ENCODE measurements around the gene MEF2D.
A peak's percentile ranks its signal among the peaks of the same experiment; 100 is the strongest.

The MEF2D gene

GRCh38 chr1:156500543-156500792 is at the start of gene MEF2D:
TSS of gene MEF2D (minus strand) at chr1:156500775. CDS start at chr1:156483292, 17,483 bp downstream.
- no peak for DNase-seq
- TF ChIP-seq POLR2A (IDR thresholded peaks at IDR 0.05; ENCODE audit: low read length) (peak; percentile 59), GATA1 (IDR thresholded peaks at IDR 0.05; ENCODE audit: low read depth, low read length) (no peak)

- TF ChIP-seq GATA1 (IDR thresholded peaks at IDR 0.05; ENCODE audit: low read depth, low read length) (no peak), POLR2A (IDR thresholded peaks at IDR 0.05; ENCODE audit: low read length) (no peak)
- no peak for DNase-seq
Observed at GRCh38 chr1:156550346-156550745, 49.8 kb upstream of the MEF2D start.

- TF ChIP-seq POLR2A (IDR thresholded peaks at IDR 0.05; ENCODE audit: low read length) (no peak), GATA1 (IDR thresholded peaks at IDR 0.05; ENCODE audit: low read depth, low read length) (no peak)
- no peak for DNase-seq
Observed at GRCh38 chr1:156549831-156550230, 49.3 kb upstream of the MEF2D start.

- TF ChIP-seq GATA1 (IDR thresholded peaks at IDR 0.05; ENCODE audit: low read depth, low read length), result no peak
- no peak for TF ChIP-seq POLR2A (IDR thresholded peaks at IDR 0.05; ENCODE audit: low read length)
- no peak for DNase-seq
Observed at GRCh38 chr1:156549390-156549789, 48.8 kb upstream of the MEF2D start.

GRCh38 chr1:156547982-156548381 is 47.4 kb upstream of the MEF2D start:
- DNase-seq, result no peak
- no peak for TF ChIP-seq POLR2A (IDR thresholded peaks at IDR 0.05; ENCODE audit: low read length)
- no peak for TF ChIP-seq GATA1 (IDR thresholded peaks at IDR 0.05; ENCODE audit: low read depth, low read length)

- TF ChIP-seq GATA1 (IDR thresholded peaks at IDR 0.05; ENCODE audit: low read depth, low read length) (no peak), POLR2A (IDR thresholded peaks at IDR 0.05; ENCODE audit: low read length) (no peak)
- no peak for DNase-seq
Observed at GRCh38 chr1:156547434-156547833, 46.9 kb upstream of the MEF2D start.

GRCh38 chr1:156546267-156546666 is 45.7 kb upstream of the MEF2D start:
- TF ChIP-seq GATA1 (IDR thresholded peaks at IDR 0.05; ENCODE audit: low read depth, low read length), result no peak
- no peak for TF ChIP-seq POLR2A (IDR thresholded peaks at IDR 0.05; ENCODE audit: low read length)
- no peak for DNase-seq

- TF ChIP-seq GATA1 (IDR thresholded peaks at IDR 0.05; ENCODE audit: low read depth, low read length) (no peak), POLR2A (IDR thresholded peaks at IDR 0.05; ENCODE audit: low read length) (no peak)
- DNase-seq, result no peak
Observed at GRCh38 chr1:156544592-156545102, 44.1 kb upstream of the MEF2D start.

GRCh38 chr1:156543066-156543465 is 42.5 kb upstream of the MEF2D start:
- DNase-seq, result no peak
- no peak for TF ChIP-seq GATA1 (IDR thresholded peaks at IDR 0.05; ENCODE audit: low read depth, low read length)
- no peak for TF ChIP-seq POLR2A (IDR thresholded peaks at IDR 0.05; ENCODE audit: low read length)

GRCh38 chr1:156540955-156541354 is 40.4 kb upstream of the MEF2D start:
- no peak for DNase-seq
- no peak for TF ChIP-seq GATA1 (IDR thresholded peaks at IDR 0.05; ENCODE audit: low read depth, low read length)
- TF ChIP-seq POLR2A (IDR thresholded peaks at IDR 0.05; ENCODE audit: low read length), result no peak

- DNase-seq, result no peak
- TF ChIP-seq GATA1 (IDR thresholded peaks at IDR 0.05; ENCODE audit: low read depth, low read length) (no peak), POLR2A (IDR thresholded peaks at IDR 0.05; ENCODE audit: low read length) (no peak)
Observed at GRCh38 chr1:156539818-156540355, 39.3 kb upstream of the MEF2D start.

- TF ChIP-seq POLR2A (IDR thresholded peaks at IDR 0.05; ENCODE audit: low read length) (no peak), GATA1 (IDR thresholded peaks at IDR 0.05; ENCODE audit: low read depth, low read length) (no peak)
- no peak for DNase-seq
Observed at GRCh38 chr1:156538711-156539440, 38.3 kb upstream of the MEF2D start.

GRCh38 chr1:156537027-156537426 is 36.5 kb upstream of the MEF2D start:
- DNase-seq, result no peak
- TF ChIP-seq POLR2A (IDR thresholded peaks at IDR 0.05; ENCODE audit: low read length), result no peak
- TF ChIP-seq GATA1 (IDR thresholded peaks at IDR 0.05; ENCODE audit: low read depth, low read length), result no peak

GRCh38 chr1:156534424-156535060 is 34.0 kb upstream of the MEF2D start:
- no peak for TF ChIP-seq GATA1 (IDR thresholded peaks at IDR 0.05; ENCODE audit: low read depth, low read length)
- TF ChIP-seq POLR2A (IDR thresholded peaks at IDR 0.05; ENCODE audit: low read length), result no peak
- no peak for DNase-seq
